ENCODE measurements around the gene EHD4. TPM values are rescaled to one million over a fixed set of nuclear protein-coding genes. Genes with fewer than 3 reads are reported as not detected.
A peak's percentile ranks its signal among the peaks of the same experiment; 100 is the strongest.

EHD4 gene
- total RNA-seq, 2 donors from 2014 or later: 30.3 to 40.0 TPM

- H3K4me1 ChIP-seq: peaks cover 23% of the 10 kb centered on the region
- intact Hi-C loops (cut with DNase I): no loop called here
- no peak overlapping the region for H3K4me3 ChIP-seq
- peak overlapping the region; percentile 11 for H3K27ac ChIP-seq
- H3K27me3 ChIP-seq: no peaks in the 10 kb centered on the region
- H3K36me3 ChIP-seq: no peaks in the 10 kb centered on the region
- H3K9ac ChIP-seq (ENCODE audit: low read depth in 2 of 2, low read length in 2 of 2): peak overlapping the region in 1 of 2 donors; percentile 23
- peak; percentile 58 for DNase-seq
- TF ChIP-seq CTCF (IDR thresholded peaks at IDR 0.05): no peak
- no peaks in the 10 kb centered on the region for H3K9me3 ChIP-seq
Observed at GRCh38 chr15:41933771-41934170, 38.6 kb downstream of the EHD4 start.

- no peak for TF ChIP-seq CTCF (IDR thresholded peaks at IDR 0.05)
- Histone ChIP-seq H3K9ac (ENCODE audit: low read depth in 2 of 2, low read length in 2 of 2) (no peak overlapping the region), H3K27me3 (no peaks in the 10 kb centered on the region), H3K36me3 (no peaks in the 10 kb centered on the region), H3K4me1 (peaks cover 27% of the 10 kb centered on the region), H3K9me3 (no peaks in the 10 kb centered on the region), H3K4me3 (no peak overlapping the region), H3K27ac (peak overlapping the region; percentile 4)
- DNase-seq: no peak
- intact Hi-C loops (cut with DNase I): no loop called here
Observed at GRCh38 chr15:41933326-41933725, 39.0 kb downstream of the EHD4 start.

- no peak overlapping the region for H3K9ac ChIP-seq (ENCODE audit: low read depth in 2 of 2, low read length in 2 of 2)
- H3K27me3 ChIP-seq: no peaks in the 10 kb centered on the region
- H3K4me1 ChIP-seq: peaks cover 31% of the 10 kb centered on the region
- no peaks in the 10 kb centered on the region for H3K36me3 ChIP-seq
- no peak overlapping the region for H3K4me3 ChIP-seq
- no peaks in the 10 kb centered on the region for H3K9me3 ChIP-seq
- peak overlapping the region; percentile 4 for H3K27ac ChIP-seq
- intact Hi-C loops (cut with DNase I): no loop called here
- no peak for TF ChIP-seq CTCF (IDR thresholded peaks at IDR 0.05)
- no peak for DNase-seq
Observed at GRCh38 chr15:41932511-41933289, 39.7 kb downstream of the EHD4 start.

- Histone ChIP-seq H3K27ac (no peak overlapping the region), H3K36me3 (no peaks in the 10 kb centered on the region), H3K4me1 (peaks cover 37% of the 10 kb centered on the region), H3K27me3 (no peaks in the 10 kb centered on the region), H3K4me3 (no peak overlapping the region), H3K9ac (ENCODE audit: low read depth in 2 of 2, low read length in 2 of 2) (no peak overlapping the region), H3K9me3 (no peaks in the 10 kb centered on the region)
- intact Hi-C loops (cut with DNase I): no loop called here
- TF ChIP-seq CTCF (IDR thresholded peaks at IDR 0.05): no peak
- no peak for DNase-seq
Observed at GRCh38 chr15:41932101-41932500, 40.3 kb downstream of the EHD4 start.

GRCh38 chr15:41930867-41931222 lies 41.5 kb downstream of the EHD4 start:
- no peak for DNase-seq
- Histone ChIP-seq H3K4me1 (peaks cover 47% of the 10 kb centered on the region), H3K36me3 (no peaks in the 10 kb centered on the region), H3K27me3 (no peaks in the 10 kb centered on the region), H3K27ac (peak overlapping the region; percentile 80), H3K4me3 (no peak overlapping the region), H3K9me3 (no peaks in the 10 kb centered on the region), H3K9ac (ENCODE audit: low read depth in 2 of 2, low read length in 2 of 2) (peak overlapping the region in 1 of 2 donors; percentile 31)
- no peak for TF ChIP-seq CTCF (IDR thresholded peaks at IDR 0.05)
- intact Hi-C loops (cut with DNase I): no loop called here
